Spleen (tissue), 7 donors: Measurements from ENCODE around the gene NT5DC3.

Source experiments
- POLR2A ChIP-seq, 3 donors: fragments of 450-650 bp; IDR thresholded peaks; one replicate each; pipeline ENCODE4 v1.5.1; 2017; ENCODE audit warnings: antibody characterized with exemption in 3 of 3, mild to moderate bottlenecking in 1 of 3
- POLR2AphosphoS5 ChIP-seq, 3 donors: sonication (generic); formaldehyde crosslinking; IDR thresholded peaks; one replicate each; pipeline ENCODE4 v1.5.1; 2017; ENCODE audit warnings: antibody characterized with exemption in 3 of 3
- TF ChIP-seq, protein P1 (sequence below), 11 experiments: fragments of 200-600 bp in 7 of 11; fragments of 450-650 bp in 4 of 11; sonication (generic) in 4 of 11; IDR thresholded peaks in 8 of 11; conservative IDR thresholded peaks in 3 of 11; 1 replicate in 7 of 11; 2 replicates in 4 of 11; pipeline versions ENCODE4 v1.4.0 to v1.8.0; 2016 to 2021; ENCODE audit warnings: antibody characterized with exemption in 11 of 11, inconsistent platforms in 4 of 11, mild to moderate bottlenecking in 1 of 11
- donor health status: DM: no; HTN: no; CAD: no; lungs with moderate emphysema.
- donor health status: DM: no; HTN: no; CAD: no.
- donor health status: DM: no; HTN: no; CAD: no.

DNA sequence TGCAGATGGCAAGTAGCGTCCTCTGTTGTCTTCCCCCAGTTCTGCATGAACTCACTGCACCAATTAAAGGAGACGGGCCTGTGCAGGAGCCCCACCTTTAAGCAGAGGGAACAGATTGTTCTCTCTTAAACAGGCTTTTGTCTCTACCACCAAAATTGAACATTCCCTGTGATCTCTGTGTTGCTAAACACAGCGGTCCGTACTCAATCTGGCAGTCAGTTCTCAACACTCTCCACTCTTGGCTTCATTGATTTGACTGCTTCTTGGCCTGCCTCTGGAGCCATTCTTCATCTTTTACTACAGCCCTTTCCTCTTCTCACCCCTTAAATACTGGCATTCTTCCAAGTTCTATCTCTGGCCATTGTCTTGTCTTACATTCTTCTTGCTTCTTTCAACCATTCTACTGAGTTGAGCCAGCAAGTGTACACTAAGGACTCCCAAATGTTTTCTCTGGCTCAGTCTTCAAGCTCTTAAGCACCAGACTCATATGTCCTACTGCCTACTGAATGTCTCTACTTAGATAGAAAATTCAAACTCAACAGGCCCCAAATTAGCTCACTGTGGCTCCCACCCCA is 8.0 kb upstream of the NT5DC3 start:
- TF ChIP-seq, protein P1, sequence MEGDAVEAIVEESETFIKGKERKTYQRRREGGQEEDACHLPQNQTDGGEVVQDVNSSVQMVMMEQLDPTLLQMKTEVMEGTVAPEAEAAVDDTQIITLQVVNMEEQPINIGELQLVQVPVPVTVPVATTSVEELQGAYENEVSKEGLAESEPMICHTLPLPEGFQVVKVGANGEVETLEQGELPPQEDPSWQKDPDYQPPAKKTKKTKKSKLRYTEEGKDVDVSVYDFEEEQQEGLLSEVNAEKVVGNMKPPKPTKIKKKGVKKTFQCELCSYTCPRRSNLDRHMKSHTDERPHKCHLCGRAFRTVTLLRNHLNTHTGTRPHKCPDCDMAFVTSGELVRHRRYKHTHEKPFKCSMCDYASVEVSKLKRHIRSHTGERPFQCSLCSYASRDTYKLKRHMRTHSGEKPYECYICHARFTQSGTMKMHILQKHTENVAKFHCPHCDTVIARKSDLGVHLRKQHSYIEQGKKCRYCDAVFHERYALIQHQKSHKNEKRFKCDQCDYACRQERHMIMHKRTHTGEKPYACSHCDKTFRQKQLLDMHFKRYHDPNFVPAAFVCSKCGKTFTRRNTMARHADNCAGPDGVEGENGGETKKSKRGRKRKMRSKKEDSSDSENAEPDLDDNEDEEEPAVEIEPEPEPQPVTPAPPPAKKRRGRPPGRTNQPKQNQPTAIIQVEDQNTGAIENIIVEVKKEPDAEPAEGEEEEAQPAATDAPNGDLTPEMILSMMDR (IDR thresholded peaks at IDR 0.05 in 8 of 11, conservative IDR thresholded peaks at IDR 0.05 in 3 of 11) = no peak
- TF ChIP-seq POLR2A (IDR thresholded peaks at IDR 0.05) (no peak), POLR2AphosphoS5 (IDR thresholded peaks at IDR 0.05) (no peak)
